Erythroblast (primary cell): ENCODE data around the gene SH2D5.
"Not testable (repeated sequence)": the region's sequence is repeated elsewhere in the genome, so short reads cannot be mapped to it uniquely, and the experiment has no call there.

Source experiments
- DNase-seq, 2 experiments: peaks; one replicate each; lab custom pipeline; 2025; lab: John Stamatoyannopoulos, UW
- GATA1 ChIP-seq: IDR thresholded peaks from 2 replicates; pipeline ENCODE4 v1.6.1; 2011; ENCODE audit warnings: low read depth, mild to moderate bottlenecking, control low read depth, low read length, moderate library complexity
- POLR2A ChIP-seq: IDR thresholded peaks from 2 replicates; pipeline ENCODE4 v1.6.1; 2011; ENCODE audit warnings: mild to moderate bottlenecking, low read length

The SH2D5 gene

GRCh38 chr1:20685741-20686140, 46.8 kb downstream of the SH2D5 start:
- TF ChIP-seq GATA1, result no peak
- TF ChIP-seq POLR2A, result no peak
- no peak for DNase-seq

- no peak for DNase-seq
- no peak for TF ChIP-seq POLR2A
- TF ChIP-seq GATA1, result no peak
These were observed 47.3 kb downstream of the SH2D5 start for GRCh38 chr1:20685099-20685662.

GRCh38 chr1:20684651-20685050, 47.9 kb downstream of the SH2D5 start:
- TF ChIP-seq POLR2A (no peak), GATA1 (no peak)
- no peak for DNase-seq

GRCh38 chr1:20684050-20684620, 48.4 kb downstream of the SH2D5 start:
- TF ChIP-seq POLR2A (no peak), GATA1 (no peak)
- DNase-seq, result no peak

GRCh38 chr1:20683614-20684013, 48.9 kb downstream of the SH2D5 start:
- TF ChIP-seq GATA1 (no peak), POLR2A (no peak)
- DNase-seq, result no peak

- no peak for TF ChIP-seq POLR2A
- TF ChIP-seq GATA1, result no peak
- DNase-seq, result no peak
These were observed 49.8 kb downstream of the SH2D5 start for GRCh38 chr1:20682571-20683236.

- TF ChIP-seq GATA1 (no peak), POLR2A (no peak)
- no peak for DNase-seq
These were observed 50.5 kb downstream of the SH2D5 start for GRCh38 chr1:20681999-20682398.

- no peak for TF ChIP-seq GATA1
- no peak for TF ChIP-seq POLR2A
- DNase-seq, result no peak
These were observed 52.2 kb downstream of the SH2D5 start for GRCh38 chr1:20680269-20680668.

- no peak for DNase-seq
- TF ChIP-seq GATA1 (no peak), POLR2A (no peak)
These were observed 53.9 kb downstream of the SH2D5 start for GRCh38 chr1:20678599-20678998.

- not testable (repeated sequence) for DNase-seq
These were observed 58.9 kb downstream of the SH2D5 start for GRCh38 chr1:20673626-20674025.

- DNase-seq, result no peak
- no peak for TF ChIP-seq GATA1
- TF ChIP-seq POLR2A, result no peak
These were observed 60.3 kb downstream of the SH2D5 start for GRCh38 chr1:20672265-20672632.

GRCh38 chr1:20670936-20671335, 61.6 kb downstream of the SH2D5 start:
- no peak for DNase-seq
- no peak for TF ChIP-seq GATA1
- no peak for TF ChIP-seq POLR2A
